ENCODE results near the gene ENOX2.
A peak's percentile ranks its signal among the peaks of the same experiment; 100 is the strongest.
"Not testable (repeated sequence)": the region's sequence is repeated elsewhere in the genome, so short reads cannot be mapped to it uniquely, and the experiment has no call there.

Gene ENOX2, protein sequence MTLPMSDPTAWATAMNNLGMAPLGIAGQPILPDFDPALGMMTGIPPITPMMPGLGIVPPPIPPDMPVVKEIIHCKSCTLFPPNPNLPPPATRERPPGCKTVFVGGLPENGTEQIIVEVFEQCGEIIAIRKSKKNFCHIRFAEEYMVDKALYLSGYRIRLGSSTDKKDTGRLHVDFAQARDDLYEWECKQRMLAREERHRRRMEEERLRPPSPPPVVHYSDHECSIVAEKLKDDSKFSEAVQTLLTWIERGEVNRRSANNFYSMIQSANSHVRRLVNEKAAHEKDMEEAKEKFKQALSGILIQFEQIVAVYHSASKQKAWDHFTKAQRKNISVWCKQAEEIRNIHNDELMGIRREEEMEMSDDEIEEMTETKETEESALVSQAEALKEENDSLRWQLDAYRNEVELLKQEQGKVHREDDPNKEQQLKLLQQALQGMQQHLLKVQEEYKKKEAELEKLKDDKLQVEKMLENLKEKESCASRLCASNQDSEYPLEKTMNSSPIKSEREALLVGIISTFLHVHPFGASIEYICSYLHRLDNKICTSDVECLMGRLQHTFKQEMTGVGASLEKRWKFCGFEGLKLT

DNA sequence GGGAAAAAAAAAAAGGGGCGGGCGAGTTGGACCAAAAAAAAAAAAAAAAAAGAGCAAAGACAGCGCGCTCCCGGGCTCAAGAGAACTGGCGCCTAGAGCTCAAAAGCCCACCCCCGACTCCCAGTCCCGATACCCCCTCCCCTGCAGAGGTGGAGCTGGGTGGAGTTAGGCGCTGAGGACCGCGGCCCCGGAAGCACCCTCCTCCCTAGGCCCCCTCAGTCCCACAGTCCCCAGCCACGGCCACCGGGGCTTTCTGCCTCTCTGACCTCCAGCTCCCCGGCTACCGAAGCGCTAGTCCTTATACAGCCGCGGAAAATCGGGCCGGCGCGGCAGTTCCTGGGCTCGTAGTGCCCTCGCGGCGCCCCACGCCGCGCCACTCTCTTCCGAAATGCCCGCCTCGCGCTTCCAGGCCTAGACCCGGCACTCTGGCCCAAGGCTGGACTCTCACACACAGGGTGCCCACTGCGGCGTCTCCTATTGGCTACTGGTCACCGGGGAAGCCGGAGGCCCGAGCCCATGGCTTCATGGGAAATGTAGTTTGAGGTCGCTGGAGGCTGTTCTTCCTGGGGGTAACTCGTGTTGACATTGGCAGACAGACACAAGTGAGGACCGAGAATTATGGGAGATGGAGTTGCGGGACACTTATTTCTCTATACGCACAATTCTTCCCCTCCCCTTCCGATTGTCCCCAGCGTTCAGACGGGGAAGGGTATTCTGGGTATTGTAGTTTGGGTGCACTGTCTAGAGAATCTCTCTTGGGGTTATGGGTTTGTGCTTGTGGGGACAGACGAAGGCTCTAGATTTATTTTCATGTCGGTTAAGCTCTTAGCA is at the start of gene ENOX2:
Gene ENOX2 (minus strand): TSS at position 427 of the 831 bp plus-strand sequence. CDS start 199,993 bp downstream, outside the sequence.
- peak; percentile 73 for DNase-seq

DNA sequence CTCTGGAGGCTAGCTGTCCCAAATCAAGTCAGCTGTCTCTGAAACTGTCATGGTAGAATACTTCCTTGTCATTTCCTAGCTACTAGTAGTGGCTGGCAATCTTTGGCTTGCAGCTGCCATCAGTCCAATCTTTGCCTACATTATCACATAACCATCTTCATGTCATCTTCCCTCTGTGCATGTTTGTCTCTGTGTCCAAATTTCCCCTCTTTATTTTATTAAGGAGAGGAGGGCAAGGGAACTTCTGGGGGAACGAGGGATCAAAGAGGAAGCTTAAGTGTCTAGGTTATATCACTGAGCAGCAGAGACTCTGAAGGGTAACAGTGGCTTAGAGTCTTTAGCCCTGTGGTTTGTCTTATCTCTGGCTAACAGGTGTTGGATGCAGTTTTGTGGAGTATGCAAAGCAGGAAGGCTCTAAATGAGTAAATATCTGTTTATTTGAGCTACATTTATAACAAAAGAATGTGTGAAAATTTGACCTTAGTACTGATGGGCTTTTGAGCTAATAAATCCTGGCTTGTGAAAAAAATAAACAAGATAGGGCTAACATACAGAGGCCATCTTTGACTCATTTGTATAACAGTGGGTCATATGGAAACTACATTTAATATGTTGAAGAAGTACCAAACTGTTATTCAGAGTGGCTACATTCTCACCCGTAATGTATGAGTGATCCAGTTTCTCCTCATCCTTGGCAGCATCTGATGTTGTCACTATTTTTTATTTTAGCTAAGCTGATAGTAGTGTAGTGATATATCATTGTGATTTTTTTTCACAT is 49.4 kb upstream of the ENOX2 start:
- no peak for DNase-seq

DNA sequence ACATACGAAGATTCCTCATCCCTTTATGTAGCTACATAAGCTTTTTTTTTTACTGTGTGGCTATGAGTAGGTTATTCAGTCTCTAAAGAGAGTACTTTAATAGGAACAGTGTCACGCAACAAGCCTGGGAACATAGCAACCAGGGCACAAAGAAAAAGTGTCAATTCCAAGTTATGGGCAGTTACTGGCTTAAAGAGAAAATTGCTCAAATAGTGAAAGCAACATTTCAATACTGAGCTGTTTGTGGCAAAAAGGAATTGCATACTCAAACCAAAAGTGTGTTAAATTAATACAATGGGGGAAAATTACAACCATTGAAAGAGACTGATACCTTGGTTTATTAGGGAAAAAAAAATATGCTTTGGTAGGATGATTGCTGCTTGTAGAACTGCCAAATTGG is 41.2 kb upstream of the ENOX2 start:
- DNase-seq = no peak

DNA sequence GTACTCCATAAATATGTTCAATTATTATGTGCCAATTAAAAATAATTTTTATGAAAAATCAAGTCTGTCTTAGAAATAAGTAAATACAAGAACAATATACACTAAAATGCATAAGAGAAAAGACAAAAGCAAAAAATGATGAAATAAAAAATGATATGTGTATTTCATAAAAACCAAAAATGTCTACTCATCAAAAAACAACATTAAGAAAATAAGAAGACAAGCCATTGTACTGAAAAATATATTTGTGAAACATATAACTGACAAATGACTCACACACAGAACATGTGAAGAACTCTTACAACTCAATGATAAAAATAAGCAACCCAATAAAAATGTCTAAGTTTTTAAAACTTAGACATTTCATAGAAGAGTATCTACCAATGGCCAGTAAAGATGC is 34.1 kb upstream of the ENOX2 start:
- no peak for DNase-seq

DNA sequence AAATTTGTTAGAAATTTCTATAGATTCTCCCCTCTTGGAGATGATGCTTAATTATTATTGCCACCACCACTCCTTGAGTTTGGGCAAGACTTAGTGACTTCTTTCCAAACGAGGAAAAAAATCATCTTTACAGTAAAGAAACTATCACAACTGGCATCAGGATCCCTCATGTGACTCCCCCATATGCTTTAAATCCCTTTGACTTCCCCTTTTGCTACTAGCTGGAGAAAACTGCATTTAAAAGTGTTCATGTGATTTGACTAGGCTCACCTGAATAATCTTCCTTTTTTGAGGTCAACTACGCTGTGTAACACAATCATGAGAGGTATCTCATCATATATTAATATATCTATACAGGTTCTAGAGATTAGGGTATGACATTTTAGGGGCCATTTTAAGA is 30.3 kb upstream of the ENOX2 start:
- no peak for DNase-seq

DNA sequence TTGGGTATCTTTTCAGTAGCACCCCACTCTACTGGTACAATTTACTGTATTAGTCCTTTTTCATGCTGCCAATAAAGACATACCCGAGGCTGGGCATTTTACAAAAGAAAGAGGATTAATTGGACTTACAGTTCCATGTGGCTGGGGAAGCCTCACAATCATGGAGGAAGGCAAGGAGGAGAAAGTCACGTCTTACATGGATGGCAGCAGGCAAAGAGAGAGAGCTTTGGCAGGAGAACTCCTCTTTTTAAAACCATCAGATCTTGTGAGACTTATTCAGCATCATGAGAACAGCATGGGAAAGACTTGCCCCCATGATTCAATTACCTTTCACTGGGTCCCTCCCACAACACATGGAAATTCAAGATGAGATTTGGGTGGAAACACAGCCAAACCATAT is 17.4 kb upstream of the ENOX2 start:
- DNase-seq = not testable (repeated sequence)

DNA sequence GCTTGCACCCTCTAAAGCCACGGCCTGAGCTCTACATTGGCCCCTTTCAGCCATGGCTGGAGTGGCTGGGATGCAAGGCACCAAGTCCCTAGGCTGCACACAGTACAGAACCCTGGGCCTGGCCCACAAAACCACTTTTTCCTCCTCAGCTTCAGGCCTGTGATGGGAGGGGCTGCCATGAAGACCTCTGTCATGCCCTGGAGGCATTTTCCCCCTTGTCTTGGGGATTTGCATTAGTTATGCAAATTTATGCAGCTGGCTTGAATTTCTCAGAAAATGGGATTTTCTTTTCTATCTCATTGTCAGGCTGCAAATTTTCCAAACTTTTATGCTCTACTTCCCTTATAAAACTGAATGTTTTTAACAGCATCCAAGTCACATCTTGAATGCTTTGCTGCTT is 16.7 kb upstream of the ENOX2 start:
- not testable (repeated sequence) for DNase-seq

DNA sequence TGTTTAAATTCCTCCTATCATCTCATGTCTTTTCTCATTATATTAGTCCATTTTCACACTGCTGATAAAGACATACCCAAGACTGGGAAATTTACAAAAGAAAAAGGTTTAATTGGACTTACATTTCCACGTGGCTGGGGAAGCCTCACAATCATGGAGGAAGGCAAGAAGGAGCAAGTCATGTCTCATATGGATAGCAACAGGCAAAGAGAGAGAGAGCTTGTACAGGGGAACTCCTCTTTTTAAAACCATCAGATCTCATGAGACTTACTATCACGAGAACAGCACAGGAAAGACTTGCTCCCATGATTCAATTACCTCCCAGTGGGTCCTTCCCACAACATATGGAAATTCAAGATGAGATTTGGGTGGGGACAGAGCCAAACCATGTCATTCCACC is 15.5 kb upstream of the ENOX2 start:
- DNase-seq = not testable (repeated sequence)

DNA sequence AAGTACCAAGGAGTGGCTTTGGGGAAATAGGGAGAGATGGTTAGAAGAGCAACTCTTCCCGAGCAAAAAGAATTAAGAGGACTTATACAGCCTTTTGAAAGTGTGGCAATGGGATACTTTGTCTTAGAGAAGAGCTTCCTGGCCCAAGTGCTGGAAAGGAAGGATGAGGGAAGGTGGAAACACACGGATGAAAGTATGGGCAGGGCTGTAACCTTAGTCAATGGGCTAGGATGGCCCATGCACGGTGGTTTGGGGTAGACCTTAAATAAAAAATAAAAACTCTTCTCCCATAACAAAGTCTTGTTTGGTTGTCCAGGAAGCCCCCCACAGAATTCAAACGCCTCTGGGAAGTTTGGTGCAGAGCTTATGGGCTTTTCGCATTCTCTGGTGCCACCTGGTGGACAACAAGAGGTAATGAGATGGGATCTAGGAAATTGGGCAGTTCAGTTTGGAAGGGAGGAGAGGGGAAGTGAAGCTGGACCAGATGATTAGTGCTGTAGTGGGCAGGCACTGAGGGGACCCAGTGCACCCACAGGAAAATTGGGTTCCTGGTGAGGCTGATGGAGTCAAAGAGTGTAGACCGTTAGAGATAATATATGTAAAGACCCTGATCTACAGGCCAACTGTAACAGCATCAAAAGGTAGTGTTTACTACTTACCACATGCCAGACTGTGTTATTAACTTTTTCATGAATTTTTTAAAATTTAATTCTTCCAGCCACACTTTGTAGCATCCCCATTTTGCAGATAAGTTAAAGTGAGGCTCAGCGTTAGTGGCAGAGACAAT is 13.8 kb upstream of the ENOX2 start:
- peak; percentile 34 for DNase-seq

DNA sequence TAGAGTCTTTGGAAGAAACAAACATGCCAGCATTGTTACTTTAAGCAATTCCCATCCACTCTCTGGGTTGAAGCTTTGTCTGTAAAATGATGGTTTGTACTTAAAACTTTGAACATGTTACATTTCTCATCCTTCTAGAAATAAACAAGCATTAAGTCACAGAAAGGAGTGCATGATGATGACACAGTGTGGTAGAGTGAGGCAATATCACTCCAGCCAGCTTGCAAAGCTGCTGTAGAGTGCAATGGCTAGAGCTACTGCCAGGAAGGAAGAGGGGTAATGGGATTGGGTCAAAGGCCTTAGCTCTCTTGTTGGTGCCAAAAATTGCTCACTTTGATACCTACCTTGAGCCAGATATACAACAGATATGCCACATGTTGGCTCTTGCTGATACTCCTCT is 12.3 kb upstream of the ENOX2 start:
- DNase-seq = no peak

DNA sequence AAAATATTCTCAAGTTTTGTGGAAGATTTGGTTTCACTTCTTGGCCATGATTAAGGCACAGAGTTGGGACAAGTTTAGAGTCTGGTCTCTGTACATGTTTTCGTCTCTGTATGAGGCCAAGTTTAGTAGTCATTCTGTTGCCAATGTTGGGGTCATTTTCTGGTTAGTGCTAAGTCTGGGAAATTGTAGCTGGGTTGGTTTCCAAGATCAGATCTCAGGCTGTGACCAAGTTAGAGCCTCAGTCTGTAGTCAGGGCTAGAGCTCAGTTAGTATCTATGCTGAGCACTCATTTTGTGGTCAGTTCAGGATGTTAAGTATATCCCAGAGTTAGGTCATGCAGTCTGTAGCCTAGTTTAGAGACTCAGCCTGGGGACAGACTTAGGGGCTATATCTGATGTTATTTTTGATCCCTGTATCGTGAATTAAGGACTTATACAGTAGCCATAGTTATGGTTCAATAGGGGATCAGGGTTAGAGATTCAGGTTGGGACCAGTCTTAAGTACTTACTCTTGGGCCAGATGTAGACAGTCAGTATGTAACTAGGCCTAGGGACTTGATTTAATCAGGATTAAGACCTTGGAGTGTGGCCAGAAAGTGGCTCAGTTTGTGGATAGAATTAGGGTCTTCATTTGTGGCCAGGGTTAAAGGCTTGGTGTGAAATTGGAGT is 6.6 kb upstream of the ENOX2 start:
- no peak for DNase-seq

DNA sequence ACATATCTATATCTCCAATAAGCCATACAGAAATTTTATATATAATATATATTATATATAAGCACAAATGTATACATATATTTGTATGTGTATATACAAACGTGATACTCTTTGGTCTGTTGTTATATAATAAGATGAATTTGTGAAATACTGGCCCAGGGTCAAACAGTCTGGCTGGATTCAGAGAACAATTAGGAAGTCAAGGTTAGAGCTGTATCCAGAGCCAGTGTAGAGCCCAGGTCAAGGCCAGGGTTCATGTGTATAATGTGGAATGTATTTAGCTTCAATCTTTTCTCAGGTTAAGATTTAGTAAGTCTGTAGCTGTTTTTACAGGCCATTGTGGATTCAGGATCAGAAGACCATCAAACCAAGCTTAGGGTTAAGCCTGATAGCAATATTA is 3.8 kb upstream of the ENOX2 start:
- DNase-seq = no peak

DNA sequence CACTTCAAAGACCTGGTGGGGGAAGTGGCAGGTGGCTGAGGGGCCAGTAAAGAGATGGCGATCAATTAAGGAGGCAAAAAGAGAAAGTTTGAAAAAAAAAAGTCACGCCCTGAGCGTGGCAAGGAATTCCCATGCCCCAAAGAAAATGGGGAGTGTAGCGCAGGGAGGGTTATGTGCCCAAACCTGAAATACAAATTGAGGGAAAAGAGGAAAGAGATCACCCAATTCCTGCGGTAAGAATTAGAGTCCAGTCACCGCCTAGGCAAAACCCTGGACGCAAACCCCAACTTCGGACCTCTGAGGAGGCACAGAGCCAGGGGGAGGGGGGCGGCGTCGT is 595 bp downstream of the ENOX2 start:
- no peak for DNase-seq

DNA sequence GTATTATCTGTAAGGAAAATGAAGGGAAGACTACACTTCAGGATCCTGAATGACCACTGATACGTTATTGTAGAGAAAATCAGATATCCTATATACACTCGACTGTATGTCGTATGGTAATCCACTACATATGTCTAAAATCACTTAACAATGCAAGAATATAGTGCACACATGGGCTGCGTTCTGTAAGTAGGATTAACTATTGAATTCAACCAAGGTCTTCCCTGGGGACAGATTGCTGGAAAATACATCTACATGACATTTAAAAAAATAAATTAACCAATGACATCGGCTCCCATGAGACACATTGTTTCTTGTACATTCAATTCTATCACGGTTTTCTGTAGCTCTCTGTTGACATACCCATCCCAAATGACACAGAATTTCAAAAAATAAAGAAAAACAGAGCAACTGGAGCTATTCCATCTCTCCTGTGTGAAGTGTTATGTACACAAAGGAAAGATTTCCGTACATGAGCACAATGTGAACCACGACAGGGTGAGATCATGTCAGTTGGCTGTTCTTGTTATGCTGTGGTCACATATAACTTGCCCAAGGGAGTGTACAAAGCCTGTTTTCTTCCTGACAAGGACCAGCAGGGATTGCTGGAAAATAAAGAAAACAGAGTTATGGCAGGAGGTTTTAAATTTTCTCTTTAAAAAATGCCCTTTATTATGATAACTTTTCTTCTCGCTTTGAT is 6.1 kb downstream of the ENOX2 start:
- DNase-seq = no peak

DNA sequence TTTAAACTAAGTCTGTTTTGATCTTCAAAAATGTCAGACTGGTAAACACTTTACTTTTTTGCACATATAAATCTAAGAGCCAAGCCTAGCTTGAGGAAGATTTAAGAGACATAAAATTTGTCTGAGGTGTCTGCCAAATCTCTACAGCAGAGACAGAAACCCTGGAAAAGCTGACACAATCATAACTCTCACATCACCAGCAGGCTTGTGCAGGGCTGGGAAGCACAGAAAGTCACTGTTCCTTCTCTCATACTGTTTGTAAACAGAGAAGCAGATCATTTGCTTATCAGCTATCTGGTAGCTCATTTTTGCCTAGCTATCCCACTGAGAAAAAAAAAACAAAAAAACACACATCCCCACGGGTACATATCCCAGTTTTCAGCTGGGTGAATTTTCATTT is 7.0 kb downstream of the ENOX2 start:
- DNase-seq = no peak

DNA sequence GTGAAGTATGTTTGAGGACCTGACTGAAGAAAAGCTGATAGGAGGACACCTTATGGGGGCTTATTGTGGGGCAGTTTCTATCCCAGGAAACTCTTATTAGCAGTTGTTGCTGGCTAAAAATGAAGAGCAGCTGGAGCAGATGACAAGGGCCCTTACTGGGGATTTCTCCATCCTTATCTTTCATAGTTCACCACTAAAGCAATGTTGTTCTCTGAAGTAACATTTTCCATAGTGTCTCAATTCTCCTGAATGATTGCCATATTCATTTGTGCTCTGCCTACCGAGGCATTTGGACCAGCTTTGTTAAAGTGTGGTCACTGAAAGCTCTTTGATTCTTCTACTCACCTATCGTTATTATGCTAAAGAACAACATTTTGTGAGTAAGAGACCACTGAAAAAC is 7.7 kb downstream of the ENOX2 start:
- DNase-seq = no peak

DNA sequence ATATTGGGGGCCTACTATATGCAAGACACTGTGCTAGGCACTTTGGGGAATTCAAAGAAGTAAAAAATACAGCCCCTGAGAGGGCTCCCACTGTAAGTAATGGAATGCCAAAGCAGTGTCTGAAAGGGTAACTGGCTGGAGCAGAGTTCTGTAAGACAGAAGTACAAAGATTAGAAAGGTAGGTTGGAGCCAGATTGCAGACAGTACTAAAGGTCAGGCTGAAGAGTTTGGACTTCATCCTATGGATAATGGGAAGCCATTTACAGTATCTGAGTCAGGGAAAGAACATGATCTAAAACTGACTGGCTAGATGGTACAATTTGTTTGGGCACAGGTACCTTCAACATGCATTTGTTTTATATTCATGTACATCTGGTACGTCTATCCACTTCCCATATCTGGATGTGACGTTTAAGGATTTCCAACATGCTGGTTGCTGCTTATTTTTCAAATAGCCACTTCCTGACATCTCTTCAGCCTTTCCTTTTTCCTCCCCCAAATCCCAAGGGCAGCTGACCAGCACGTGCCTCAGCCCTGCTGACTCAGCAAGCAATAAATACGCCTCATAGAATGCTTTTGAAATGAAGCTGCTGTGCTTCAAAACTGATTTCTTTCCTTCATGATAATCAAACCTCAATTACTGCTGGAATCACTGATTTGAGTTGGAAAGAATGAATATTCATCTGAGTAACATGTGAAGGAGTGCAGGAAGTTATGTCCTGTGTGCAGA is 9.5 kb downstream of the ENOX2 start:
- no peak for DNase-seq

DNA sequence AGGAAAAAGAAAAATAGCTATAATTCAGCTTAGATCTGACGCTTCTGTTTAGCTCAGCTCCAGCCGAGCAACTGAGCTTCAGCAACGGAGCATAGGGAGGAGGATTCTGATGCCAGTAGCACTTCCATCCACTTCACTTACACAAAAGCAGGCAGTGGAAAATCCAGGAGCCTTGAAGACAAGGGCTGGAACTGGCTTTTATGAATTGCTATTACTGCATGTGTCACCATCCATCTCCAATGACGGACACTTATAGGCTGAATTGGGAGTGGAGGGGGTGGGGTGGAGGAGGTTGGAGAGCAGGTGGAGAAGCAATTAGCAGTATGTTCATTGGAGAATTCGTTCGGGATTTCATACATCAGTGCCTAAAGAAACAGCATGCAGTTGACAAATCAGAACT is 15.6 kb downstream of the ENOX2 start:
- DNase-seq = no peak

DNA sequence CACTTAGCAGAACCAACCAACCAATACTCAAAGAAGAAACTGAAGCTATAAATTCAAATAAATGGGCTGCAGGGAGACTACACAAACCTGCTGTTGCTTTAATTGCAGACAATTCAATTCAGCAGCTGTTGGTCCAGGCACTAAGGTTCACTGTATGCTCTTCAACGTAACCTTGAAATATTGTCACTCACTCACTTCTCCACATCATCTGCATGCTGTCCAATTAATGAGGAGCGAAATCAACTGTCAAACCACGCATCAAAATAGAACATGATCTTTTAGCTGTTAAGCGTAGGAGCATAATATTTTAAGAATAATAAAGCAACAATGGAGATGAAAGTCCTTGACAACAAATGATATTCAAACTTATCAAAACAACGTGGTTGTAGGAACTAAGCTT is 17.0 kb downstream of the ENOX2 start:
- DNase-seq = no peak

DNA sequence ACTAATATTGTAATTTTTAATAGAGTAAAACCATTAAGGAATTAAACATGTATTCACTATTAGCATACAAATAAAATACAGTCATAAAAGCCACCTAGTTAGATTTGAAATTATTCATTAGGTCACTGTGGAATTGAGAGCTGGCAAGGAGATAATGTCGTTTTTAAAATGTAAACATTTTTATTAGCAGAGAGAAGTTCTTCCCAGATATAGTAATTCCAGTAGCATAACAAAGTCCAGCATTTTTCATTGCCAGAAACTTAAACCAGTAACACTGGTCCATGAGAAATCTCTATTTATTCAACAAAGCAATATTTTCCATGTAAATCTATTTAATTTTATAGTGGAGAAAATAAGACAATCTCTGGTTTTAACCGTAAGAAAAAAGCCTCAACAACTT is 17.5 kb downstream of the ENOX2 start:
- DNase-seq = no peak

All from activated CD8-positive, alpha-beta memory T cell treated with anti-CD3 and anti-CD28 coated beads, Interleukin-2, amount 50 U/mL, for 4 hours (primary cell).